Uterine smooth muscle cell (primary cell): ENCODE data around the gene CCNG1. TPM values are rescaled to one million over a fixed set of nuclear protein-coding genes. Genes with fewer than 3 reads are reported as not detected.

Experiments
- total RNA-seq: library from RNA; depleted of rRNA; stranded (reverse); fragments of >200 nt; gene quantifications from 2 replicates; pipeline ENCODE4 v1.2.3, GENCODE V29; 2014

CCNG1 gene, protein sequence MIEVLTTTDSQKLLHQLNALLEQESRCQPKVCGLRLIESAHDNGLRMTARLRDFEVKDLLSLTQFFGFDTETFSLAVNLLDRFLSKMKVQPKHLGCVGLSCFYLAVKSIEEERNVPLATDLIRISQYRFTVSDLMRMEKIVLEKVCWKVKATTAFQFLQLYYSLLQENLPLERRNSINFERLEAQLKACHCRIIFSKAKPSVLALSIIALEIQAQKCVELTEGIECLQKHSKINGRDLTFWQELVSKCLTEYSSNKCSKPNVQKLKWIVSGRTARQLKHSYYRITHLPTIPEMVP
- total RNA-seq = 279 and 444 TPM in 2 replicates

DNA sequence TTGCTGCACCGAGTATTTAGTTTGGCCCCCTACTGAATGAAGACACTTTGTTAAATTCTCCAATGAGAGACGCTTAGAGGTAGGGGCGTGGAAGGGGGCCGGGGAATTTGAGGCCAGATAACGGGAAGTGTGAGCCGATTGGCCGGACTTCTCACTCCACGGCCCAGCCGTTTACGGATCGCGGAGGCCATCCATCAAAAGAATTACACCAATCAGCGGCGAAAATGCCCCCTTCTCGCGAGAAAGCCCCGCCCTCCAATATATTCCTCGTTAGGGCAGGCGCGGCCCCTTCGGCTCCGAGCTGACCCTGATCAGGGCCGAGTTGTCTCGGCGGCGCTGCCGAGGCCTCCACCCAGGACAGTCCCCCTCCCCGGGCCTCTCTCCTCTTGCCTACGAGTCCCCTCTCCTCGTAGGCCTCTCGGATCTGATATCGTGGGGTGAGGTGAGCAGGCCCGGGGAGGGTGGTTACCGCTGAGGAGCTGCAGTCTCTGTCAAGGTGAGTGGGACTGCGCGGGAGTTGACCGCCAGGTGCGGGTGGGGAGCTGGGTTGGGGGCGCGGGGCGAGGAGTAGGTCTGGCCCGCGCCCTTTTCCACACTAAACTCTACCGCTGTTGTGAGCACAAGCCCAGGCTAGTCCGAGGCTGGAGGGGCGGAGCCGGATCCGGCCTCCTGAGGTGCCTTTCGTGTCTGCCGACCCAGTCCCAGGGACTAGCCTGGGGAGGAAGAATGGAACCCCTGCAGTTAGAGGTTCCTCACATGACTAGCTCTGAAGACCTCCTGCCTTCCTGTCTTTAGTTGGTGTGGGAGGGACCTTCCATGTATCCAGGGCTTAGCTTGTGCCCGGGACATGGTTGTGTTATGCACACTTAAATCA lies at the start of gene CCNG1:
Gene CCNG1 (plus strand): TSS at position 287 of the 874 bp plus-strand sequence. CDS start 1,662 bp downstream, outside the sequence.

GRCh38 chr5:163459819-163460561 lies 22.6 kb downstream of the CCNG1 start, which contains the start of gene NUDCD2:
TSS of gene NUDCD2 (minus strand) at chr5:163460102. CDS start at chr5:163460050, 52 bp downstream.

GRCh38 chr5:163460562-163461171 lies 23.3 kb downstream of the CCNG1 start, which contains the start of gene HMMR:
TSS of gene HMMR (plus strand) at chr5:163460632. CDS start at chr5:163460693, 61 bp downstream.

Other genes with a start within 250 kb of the CCNG1 start
- gene NUDCD2, start 22.5 kb downstream of the CCNG1 start, total RNA-seq = 7.1 and 7.2 TPM in 2 replicates
- 28.1 and 99.1 TPM in 2 replicates for gene HMMR, start 23.0 kb downstream of the CCNG1 start, total RNA-seq
- 67.0 and 94.5 TPM in 2 replicates for gene MAT2B, start 68.0 kb downstream of the CCNG1 start, total RNA-seq